Non-pigmented ciliary epithelial cell (primary cell): ENCODE measurements around the gene MARF1.
"Not testable (repeated sequence)": the region's sequence is repeated elsewhere in the genome, so short reads cannot be mapped to it uniquely, and the experiment has no call there.

Experiments used
- DNase-seq: peaks from one replicate; pipeline ENCODE4 v3.0.0-alpha.2; 2010; ENCODE audit warnings: low read depth

Gene MARF1

GRCh38 chr16:15653227-15653626 is 10.3 kb upstream of the MARF1 start:
- DNase-seq: peak; percentile 49

GRCh38 chr16:15652293-15653001 is 9.5 kb upstream of the MARF1 start:
- no peak for DNase-seq

- DNase-seq: no peak
Measured at GRCh38 chr16:15650698-15651171, 7.8 kb upstream of the MARF1 start.

DNA sequence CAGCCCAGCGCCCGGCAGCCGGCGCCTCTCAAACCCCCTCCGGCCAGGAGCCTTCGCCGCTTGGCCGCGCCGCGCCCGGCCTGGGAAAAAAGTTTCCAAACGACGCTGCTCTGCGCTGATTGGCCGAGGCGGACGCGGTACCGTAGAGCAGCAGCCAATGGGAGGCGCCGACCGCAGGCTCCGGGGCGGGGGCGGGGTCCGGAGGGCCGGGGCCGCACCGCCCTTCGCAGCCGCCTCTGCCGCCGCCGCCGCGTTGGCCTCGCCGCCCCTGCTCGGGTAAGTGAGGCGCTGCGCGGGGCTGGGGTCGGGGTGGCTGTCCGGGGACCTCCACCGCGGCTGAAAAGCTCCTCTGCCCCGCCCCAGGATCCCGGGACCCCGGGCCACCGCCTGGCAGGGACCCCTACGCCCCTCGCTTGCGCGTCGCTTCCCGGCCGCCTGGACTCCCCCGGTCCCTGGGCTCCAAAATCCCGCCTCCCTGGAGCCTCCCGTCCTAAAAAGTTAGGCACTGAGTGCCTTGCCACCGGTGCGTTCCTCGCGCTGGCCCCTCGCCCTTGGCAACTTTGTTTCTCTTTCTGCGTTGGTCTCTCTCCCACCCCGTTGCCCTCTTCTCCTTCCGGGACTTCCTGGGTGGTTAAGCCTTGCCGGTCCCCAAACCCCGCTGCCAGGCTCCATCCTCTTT is 7.2 kb upstream of the MARF1 start, which contains the start of gene NDE1:
NDE1 (plus strand) TSS at position 227 of the 679 bp plus-strand sequence. CDS start 14,534 bp downstream, outside the sequence.
- DNase-seq: peak; percentile 23

- no peak for DNase-seq
Measured at GRCh38 chr16:15649727-15650018, 6.7 kb upstream of the MARF1 start.

DNA sequence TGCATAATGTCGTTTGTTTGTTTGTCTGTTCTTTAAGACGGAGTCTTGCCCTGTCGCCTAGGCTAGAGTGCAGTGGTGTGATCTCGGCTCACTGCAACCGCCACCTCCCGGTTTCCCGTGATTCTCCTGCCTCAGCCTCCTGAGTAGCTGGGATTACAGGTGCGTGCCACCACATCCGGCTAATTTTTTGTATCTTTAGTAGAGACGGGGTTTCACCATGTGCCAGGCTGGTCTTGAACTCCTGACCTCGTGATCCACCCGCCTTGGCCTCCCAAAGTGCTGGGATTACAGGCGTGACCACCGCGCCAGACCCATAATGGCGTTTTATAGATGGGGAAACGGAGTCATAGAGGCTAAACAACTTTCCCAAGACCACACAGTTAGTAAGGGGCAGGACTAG is 6.4 kb upstream of the MARF1 start:
- DNase-seq: not testable (repeated sequence)

- DNase-seq: no peak
Measured at GRCh38 chr16:15648135-15648730, 5.3 kb upstream of the MARF1 start.

- DNase-seq: no peak
Measured at GRCh38 chr16:15647294-15648014, 4.5 kb upstream of the MARF1 start.

GRCh38 chr16:15646557-15647293 is 3.8 kb upstream of the MARF1 start:
- DNase-seq: not testable (repeated sequence)

- DNase-seq: peak; percentile 89
Measured at GRCh38 chr16:15644962-15645465, 2.1 kb upstream of the MARF1 start.

- DNase-seq: no peak
Measured at GRCh38 chr16:15644267-15644961, 1.5 kb upstream of the MARF1 start.

DNA sequence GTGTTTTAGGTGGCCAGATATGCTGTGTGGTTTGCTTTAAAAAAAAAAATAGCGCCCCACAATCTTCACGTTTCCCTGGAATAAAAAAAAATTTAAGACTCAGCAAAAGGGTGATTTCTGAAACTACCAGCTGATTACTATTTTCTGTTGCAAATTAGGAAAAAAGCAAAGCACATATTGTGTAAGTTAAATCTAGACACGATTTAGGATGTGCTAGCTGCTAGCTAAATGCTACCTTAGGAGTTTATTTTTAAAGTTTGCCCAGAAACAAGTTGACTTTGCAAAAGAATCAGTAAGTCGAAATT is 944 bp upstream of the MARF1 start:
- DNase-seq: no peak

- DNase-seq: no peak
Measured at GRCh38 chr16:15642557-15643047, 352 bp downstream of the MARF1 start.

- DNase-seq: no peak
Measured at GRCh38 chr16:15641753-15642556, 999 bp downstream of the MARF1 start.

DNA sequence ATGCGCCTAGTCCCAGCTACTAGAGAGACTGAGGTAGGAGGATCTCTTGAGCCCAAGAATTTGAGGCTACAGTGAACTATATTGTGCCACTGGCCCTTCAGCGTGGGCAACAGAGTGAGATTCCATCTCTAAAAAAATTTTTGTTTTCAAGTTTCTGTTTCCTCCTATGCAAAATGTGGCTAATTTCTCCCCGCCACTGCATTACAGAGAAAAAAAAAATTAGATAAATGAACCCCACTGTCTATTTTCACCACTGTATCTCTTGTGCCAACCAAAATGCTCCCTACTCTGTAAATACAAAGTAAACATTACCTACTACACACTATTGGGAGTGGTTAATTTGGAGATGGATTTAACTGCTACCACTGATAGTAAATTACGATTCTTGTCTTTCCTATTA is 2.0 kb downstream of the MARF1 start:
- DNase-seq: no peak

DNA sequence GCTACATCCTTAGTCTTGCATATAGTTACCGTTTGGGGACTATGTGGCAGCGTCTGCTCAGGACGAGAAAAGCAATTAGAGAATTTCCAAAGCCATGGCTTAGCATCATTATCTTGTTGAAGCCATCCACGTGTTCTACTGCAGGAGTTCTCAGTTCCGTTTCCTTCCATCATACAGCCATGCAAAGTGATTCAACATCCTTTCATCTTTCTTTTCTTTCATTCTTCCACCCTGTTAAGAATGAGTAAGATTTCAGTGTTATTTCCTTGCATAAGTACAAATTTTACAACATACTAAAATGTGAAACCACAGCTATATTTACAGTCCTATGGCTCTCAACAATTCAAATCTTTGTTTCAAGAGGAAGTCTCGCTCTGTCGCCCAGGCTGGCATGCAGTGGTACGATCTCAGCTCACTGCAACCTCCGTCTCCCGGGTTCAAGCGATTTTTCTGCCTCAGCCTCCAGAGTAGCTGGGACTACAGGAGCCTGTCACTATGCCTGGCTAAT is 3.8 kb downstream of the MARF1 start:
- no peak for DNase-seq

DNA sequence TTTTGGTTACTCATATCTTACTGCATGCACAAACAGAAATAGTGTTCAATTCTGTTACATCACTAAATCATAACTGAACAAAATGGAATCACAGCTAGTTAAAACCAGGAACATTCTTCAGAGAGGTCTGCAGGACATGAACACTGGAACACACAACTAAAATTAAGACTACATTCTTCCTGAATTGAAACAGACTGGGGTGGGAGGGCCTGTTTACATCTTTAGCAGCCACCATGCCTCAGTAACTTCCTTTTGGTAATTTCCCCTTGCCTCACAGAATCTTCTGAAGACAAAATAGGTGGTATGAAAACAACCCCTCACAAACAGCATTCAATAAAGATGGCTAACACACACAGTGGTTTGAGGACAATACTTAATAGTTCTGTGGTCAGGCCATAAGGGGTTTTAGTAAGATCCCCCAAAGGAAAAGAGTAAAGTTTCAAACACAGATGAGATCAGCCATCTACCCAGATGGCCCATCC is 6.5 kb downstream of the MARF1 start:
- no peak for DNase-seq

DNA sequence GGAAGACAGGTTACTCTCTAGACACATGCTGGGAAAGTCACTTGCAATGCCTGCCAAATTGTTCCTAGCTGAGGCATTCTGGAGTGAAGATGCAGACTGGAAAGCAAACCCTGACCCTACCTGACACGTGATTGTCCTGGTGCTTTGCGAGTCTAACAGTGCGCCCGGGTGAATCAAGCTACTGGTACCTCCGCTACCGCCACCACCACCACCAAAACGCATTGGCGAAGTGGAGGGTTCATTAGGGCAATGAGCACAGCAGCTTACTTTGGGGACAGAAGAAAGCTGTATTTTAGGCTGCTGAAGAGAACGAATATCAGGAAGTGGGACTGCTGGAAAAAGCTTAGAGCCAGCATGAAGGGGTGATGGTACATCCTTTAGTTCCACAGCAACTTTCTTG is 7.0 kb downstream of the MARF1 start:
- DNase-seq: no peak

DNA sequence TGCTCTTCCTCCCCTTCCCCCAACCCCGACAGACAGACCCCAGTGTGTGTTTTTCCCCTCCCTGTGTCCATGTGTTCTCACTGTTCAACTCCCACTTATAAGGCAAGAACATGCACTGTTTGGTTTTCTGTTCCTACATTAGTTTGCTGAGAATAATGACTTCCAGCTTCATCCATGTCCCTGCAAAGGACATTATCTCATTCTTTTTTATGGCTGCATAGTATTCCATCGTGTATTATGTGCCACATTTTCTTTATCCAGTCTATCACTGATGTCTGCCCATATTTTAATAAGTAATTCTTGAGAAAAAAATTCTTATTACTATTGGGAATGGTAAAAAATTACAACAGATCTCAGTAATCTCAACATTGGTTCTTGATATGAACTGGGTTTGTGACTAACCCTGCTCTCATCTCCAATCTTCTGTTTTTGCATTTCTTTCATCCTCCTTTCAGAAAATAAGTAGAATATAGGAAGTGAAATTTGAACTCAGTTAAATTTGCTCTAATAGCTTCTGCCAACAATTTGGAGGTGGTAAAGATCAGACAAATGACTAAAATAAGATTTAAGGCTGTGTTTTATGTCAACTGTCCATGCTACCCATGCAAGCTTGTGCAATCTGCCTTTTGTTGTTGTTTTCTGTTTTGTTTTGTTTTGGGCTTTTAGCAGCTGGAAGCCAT is 11.1 kb downstream of the MARF1 start:
- DNase-seq: no peak
